GM10248 (cell line): Measurements from ENCODE around the gene GJD3.

Experiments
- CTCF ChIA-PET: fragments of 300-600 bp; sonication (Branson Sonifier 250); formaldehyde crosslinking; extraction: SDS; loops from one replicate; lab custom pipeline; 2021; ENCODE audit warnings: antibody characterized with exemption; lab: Yijun Ruan, JAX
- POLR2A ChIA-PET: fragments of 350-650 bp; sonication (Branson Sonifier 250); formaldehyde crosslinking; extraction: SDS; loops from one replicate; lab custom pipeline; 2020; ENCODE audit warnings: antibody characterized with exemption; lab: Yijun Ruan, JAX
- DNase-seq: peaks from one replicate; pipeline ENCODE4 v3.0.0; 2012; ENCODE audit errors: extremely low spot score
- CTCF ChIP-seq: IDR thresholded peaks from 2 replicates; pipeline ENCODE4 v1.5.1; 2012; ENCODE audit warnings: mild to moderate bottlenecking, low read depth; ENCODE audit errors: extremely low read depth, missing control alignments, control extremely low read depth

The GJD3 gene

GRCh38 chr17:40331743-40332641 lies 32.5 kb downstream of the GJD3 start:
- no peak for TF ChIP-seq CTCF
- POLR2A ChIA-PET = no interaction called here
- no peak for DNase-seq
- CTCF ChIA-PET = interaction anchor here (0.9 to 5.2 kb wide), 4 partner anchors 9 to 22 kb away, joined by 3 to 33 read pairs (median 4); no protein-coding TSS in a partner anchor

- POLR2A ChIA-PET = no interaction called here
- DNase-seq = no peak
- CTCF ChIA-PET = interaction anchor here (0.9 to 5.2 kb wide), 7 partner anchors 8 to 203 kb away, joined by 3 to 33 read pairs (median 3); no protein-coding TSS in a partner anchor
- TF ChIP-seq CTCF = no peak
Observed at GRCh38 chr17:40330850-40331470, 33.6 kb downstream of the GJD3 start.

GRCh38 chr17:40329839-40330794 lies 34.4 kb downstream of the GJD3 start:
- TF ChIP-seq CTCF = no peak
- no peak for DNase-seq
- ChIA-PET POLR2A (interaction anchor here (0.6 kb wide), 1 partner anchor 1727 kb away, joined by 5 read pairs; no protein-coding TSS in a partner anchor), CTCF (interaction anchor here (0.9 to 6.6 kb wide), 6 partner anchors 9 to 204 kb away, joined by 3 to 50 read pairs (median 4); no protein-coding TSS in a partner anchor)

- no peak for TF ChIP-seq CTCF
- ChIA-PET CTCF (interaction anchor here (0.9 to 6.6 kb wide), 6 partner anchors 13 to 38 kb away, joined by 3 to 50 read pairs (median 5); no protein-coding TSS in a partner anchor), POLR2A (no interaction called here)
- DNase-seq = no peak
Observed at GRCh38 chr17:40328386-40328766, 36.2 kb downstream of the GJD3 start.

GRCh38 chr17:40327735-40328385 lies 36.7 kb downstream of the GJD3 start:
- DNase-seq = no peak
- ChIA-PET CTCF (interaction anchor here (0.9 to 6.9 kb wide), 7 partner anchors 12 to 205 kb away, joined by 3 to 50 read pairs (median 6); no protein-coding TSS in a partner anchor), POLR2A (interaction anchor here (0.5 kb wide), 1 partner anchor 28 kb away, joined by 3 read pairs; no protein-coding TSS in a partner anchor)
- no peak for TF ChIP-seq CTCF
